ENCODE data around the gene DUOX1.

DUOX1 gene

DNA sequence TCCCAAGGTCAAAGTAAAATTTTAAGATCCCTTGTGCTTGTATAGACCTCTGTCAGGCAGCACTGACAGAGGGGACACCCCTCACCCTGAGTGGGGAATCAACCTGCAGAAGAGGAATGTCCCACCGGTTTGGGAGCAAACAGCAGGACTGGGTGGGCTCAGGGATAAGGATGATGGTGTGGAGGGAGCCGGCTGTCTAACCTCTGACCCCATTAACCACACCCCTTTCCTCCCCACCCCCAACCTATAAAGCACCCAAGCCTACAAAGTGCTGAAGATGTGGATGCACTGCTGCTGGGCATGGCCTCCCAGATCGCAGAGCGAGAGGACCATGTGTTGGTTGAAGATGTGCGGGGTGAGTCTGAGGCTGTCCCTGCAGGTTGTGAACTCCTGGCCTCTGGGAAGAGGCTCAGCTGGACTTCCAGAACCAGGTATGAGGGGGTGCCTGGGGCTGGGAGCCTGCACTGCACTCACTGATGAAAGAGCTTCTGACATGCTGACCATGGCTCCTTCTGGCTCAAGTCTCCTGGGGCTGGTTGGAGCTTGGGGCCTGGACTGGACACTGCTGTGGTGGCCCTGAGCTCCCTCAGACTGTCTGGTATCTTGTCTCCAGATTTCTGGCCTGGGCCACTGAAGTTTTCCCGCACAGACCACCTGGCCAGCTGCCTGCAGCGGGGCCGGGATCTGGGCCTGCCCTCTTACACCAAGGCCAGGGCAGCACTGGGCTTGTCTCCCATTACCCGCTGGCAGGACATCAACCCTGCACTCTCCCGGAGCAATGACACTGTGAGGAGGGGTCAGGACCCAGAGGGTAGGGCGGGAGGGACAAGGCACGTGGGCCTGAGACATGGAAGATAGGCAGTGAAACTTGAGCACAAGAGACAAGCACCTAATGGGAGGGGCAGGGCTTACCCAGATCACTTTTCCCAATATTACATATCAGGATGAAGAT lies 9.3 kb downstream of the DUOX1 start:
- no peak for TF ChIP-seq YY1 (IDR thresholded peaks at IDR 0.05; ENCODE audit: insufficient read depth, insufficient read length)
- no peak for TF ChIP-seq ZNF274 (IDR thresholded peaks at IDR 0.05; ENCODE audit: low read depth, low read length)
- TF ChIP-seq SUZ12 (IDR thresholded peaks at IDR 0.05; ENCODE audit: extremely low read depth, insufficient read depth, insufficient read length) = no peak
- Histone ChIP-seq H3K9ac (ENCODE audit: insufficient read length, low read depth) (no peak overlapping the region), H3K4me3 (ENCODE audit: insufficient read length, low read depth) (no peak overlapping the region), H3K27me3 (ENCODE audit: insufficient read depth, insufficient read length) (no peaks in the 10 kb centered on the region), H3K4me1 (ENCODE audit: insufficient read depth, insufficient read length) (peaks cover 3% of the 10 kb centered on the region), H3K9me3 (ENCODE audit: insufficient read depth, low read length) (no peaks in the 10 kb centered on the region), H3K36me3 (ENCODE audit: insufficient read depth, insufficient read length, low read length) (peaks cover 7% of the 10 kb centered on the region)
- DNase-seq (ENCODE audit: low read depth, low spot score) = no peak

DNA sequence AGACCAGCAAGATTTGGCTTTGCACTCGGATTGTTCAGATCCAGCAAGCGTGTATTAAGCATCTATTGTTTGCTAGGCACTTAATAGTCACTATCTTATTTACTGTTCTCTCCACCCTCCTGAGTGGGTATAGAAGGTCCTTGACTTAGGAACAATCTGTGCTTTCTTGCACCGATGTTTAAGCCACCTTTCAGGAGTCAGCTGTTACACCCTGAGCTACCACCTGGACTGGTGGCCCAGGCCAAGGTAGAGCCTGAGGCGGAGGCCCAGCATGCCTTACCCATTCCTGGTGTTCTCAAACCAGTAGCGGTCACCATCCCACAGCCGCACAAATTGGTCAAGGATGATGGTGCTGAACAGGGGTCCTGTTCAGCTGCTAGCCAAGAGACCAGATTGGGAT lies 10.0 kb downstream of the DUOX1 start:
- H3K4me3 ChIP-seq (ENCODE audit: insufficient read length, low read depth) = no peak overlapping the region
- TF ChIP-seq ZNF274 (IDR thresholded peaks at IDR 0.05; ENCODE audit: low read depth, low read length) (no peak), SUZ12 (IDR thresholded peaks at IDR 0.05; ENCODE audit: extremely low read depth, insufficient read depth, insufficient read length) (no peak), YY1 (IDR thresholded peaks at IDR 0.05; ENCODE audit: insufficient read depth, insufficient read length) (no peak)

DNA sequence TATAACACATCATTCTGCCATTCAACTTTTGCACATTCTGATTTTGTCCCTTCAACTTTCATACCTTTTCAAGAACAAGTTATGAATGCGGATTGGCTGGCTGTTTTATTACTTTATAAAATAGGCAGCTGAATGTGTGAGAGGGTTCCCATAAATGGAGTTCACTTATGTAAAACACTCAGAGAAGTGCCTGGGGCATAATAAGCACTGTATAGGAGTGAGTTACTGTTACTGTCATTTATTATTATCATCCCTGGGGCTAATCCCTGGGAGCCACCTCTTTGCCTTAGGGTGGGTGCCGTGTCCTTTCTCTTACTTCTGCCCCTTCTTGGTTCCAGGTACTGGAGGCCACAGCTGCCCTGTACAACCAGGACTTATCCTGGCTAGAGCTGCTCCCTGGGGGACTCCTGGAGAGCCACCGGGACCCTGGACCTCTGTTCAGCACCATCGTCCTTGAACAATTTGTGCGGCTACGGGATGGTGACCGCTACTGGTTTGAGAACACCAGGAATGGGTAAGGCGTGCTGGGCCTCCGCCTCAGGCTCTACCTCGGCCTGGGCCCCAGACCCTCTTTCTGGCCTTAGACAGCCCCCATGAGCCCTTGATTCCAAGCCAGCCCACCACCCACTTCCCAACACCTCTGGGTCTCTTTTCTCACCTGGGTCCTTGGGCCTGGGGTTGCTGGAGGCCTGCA lies 10.9 kb downstream of the DUOX1 start:
- Histone ChIP-seq H3K4me3 (ENCODE audit: insufficient read length, low read depth) (no peak overlapping the region), H3K36me3 (ENCODE audit: insufficient read depth, insufficient read length, low read length) (peaks cover 11% of the 10 kb centered on the region), H3K4me1 (ENCODE audit: insufficient read depth, insufficient read length) (no peaks in the 10 kb centered on the region), H3K27me3 (ENCODE audit: insufficient read depth, insufficient read length) (no peaks in the 10 kb centered on the region), H3K9me3 (ENCODE audit: insufficient read depth, low read length) (no peaks in the 10 kb centered on the region), H3K9ac (ENCODE audit: insufficient read length, low read depth) (no peak overlapping the region)
- DNase-seq (ENCODE audit: low read depth, low spot score) = no peak
- TF ChIP-seq YY1 (IDR thresholded peaks at IDR 0.05; ENCODE audit: insufficient read depth, insufficient read length) (no peak), SUZ12 (IDR thresholded peaks at IDR 0.05; ENCODE audit: extremely low read depth, insufficient read depth, insufficient read length) (no peak), ZNF274 (IDR thresholded peaks at IDR 0.05; ENCODE audit: low read depth, low read length) (no peak)

More for the DNA sequence above, 10.0 kb downstream of the DUOX1 start:
- Histone ChIP-seq H3K9me3 (ENCODE audit: insufficient read depth, low read length) (no peaks in the 10 kb centered on the region), H3K27me3 (ENCODE audit: insufficient read depth, insufficient read length) (no peaks in the 10 kb centered on the region), H3K4me1 (ENCODE audit: insufficient read depth, insufficient read length) (peaks cover under 1% of the 10 kb centered on the region), H3K36me3 (ENCODE audit: insufficient read depth, insufficient read length, low read length) (peaks cover 11% of the 10 kb centered on the region), H3K9ac (ENCODE audit: insufficient read length, low read depth) (no peak overlapping the region)
- no peak for DNase-seq (ENCODE audit: low read depth, low spot score)

DNA sequence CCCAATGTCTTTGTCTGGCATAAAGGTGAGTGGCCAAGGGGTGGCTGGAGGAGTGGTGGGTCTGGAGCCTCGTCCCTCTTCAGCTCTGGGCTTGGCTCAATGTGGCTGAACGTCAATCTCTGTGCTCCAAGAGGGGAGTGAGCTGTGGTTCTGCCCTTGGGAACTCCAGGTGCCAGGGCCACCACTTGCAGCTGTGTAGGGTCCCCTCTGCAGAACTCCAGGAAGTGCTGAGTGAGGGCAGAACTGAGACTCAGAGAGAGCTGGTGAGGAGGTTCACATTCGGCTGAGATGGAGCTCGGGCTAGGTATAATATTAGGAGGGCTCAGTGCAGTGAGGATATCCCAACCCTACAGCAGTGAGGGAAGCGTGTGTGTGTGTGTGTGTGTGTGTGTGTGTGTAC lies 11.6 kb downstream of the DUOX1 start:
- Histone ChIP-seq H3K4me1 (ENCODE audit: insufficient read depth, insufficient read length) (no peaks in the 10 kb centered on the region), H3K9ac (ENCODE audit: insufficient read length, low read depth) (no peak overlapping the region), H3K27me3 (ENCODE audit: insufficient read depth, insufficient read length) (no peaks in the 10 kb centered on the region), H3K4me3 (ENCODE audit: insufficient read length, low read depth) (no peak overlapping the region), H3K9me3 (ENCODE audit: insufficient read depth, low read length) (no peaks in the 10 kb centered on the region), H3K36me3 (ENCODE audit: insufficient read depth, insufficient read length, low read length) (peaks cover 11% of the 10 kb centered on the region)
- no peak for DNase-seq (ENCODE audit: low read depth, low spot score)
- TF ChIP-seq SUZ12 (IDR thresholded peaks at IDR 0.05; ENCODE audit: extremely low read depth, insufficient read depth, insufficient read length) (no peak), YY1 (IDR thresholded peaks at IDR 0.05; ENCODE audit: insufficient read depth, insufficient read length) (no peak), ZNF274 (IDR thresholded peaks at IDR 0.05; ENCODE audit: low read depth, low read length) (no peak)

DNA sequence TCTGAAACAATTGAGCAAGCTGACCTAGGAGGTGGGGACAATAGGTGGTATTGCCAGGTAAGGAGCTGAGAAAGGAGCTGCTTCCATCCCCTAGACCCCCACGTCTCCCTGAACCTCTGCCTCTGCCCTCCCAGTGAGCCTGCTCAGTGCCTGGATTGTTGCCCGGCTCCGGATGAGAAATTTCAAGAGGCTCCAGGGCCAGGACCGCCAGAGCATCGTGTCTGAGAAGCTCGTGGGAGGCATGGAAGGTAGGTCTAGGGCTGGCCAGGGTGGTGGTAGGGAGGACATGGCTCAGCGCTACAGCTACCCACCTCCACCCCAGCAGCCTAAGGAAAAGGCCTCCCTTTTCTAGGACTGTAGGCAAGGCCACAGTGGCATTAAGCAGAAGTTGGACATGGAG lies 13.3 kb downstream of the DUOX1 start:
- no peaks in the 10 kb centered on the region for H3K4me1 ChIP-seq (ENCODE audit: insufficient read depth, insufficient read length)
- TF ChIP-seq ZNF274 (IDR thresholded peaks at IDR 0.05; ENCODE audit: low read depth, low read length) (no peak), SUZ12 (IDR thresholded peaks at IDR 0.05; ENCODE audit: extremely low read depth, insufficient read depth, insufficient read length) (no peak), YY1 (IDR thresholded peaks at IDR 0.05; ENCODE audit: insufficient read depth, insufficient read length) (no peak)
- H3K36me3 ChIP-seq (ENCODE audit: insufficient read depth, insufficient read length, low read length) = peaks cover 11% of the 10 kb centered on the region
- no peak overlapping the region for H3K4me3 ChIP-seq (ENCODE audit: insufficient read length, low read depth)
- H3K9ac ChIP-seq (ENCODE audit: insufficient read length, low read depth) = no peak overlapping the region
- no peaks in the 10 kb centered on the region for H3K9me3 ChIP-seq (ENCODE audit: insufficient read depth, low read length)
- no peaks in the 10 kb centered on the region for H3K27me3 ChIP-seq (ENCODE audit: insufficient read depth, insufficient read length)
- no peak for DNase-seq (ENCODE audit: low read depth, low spot score)

DNA sequence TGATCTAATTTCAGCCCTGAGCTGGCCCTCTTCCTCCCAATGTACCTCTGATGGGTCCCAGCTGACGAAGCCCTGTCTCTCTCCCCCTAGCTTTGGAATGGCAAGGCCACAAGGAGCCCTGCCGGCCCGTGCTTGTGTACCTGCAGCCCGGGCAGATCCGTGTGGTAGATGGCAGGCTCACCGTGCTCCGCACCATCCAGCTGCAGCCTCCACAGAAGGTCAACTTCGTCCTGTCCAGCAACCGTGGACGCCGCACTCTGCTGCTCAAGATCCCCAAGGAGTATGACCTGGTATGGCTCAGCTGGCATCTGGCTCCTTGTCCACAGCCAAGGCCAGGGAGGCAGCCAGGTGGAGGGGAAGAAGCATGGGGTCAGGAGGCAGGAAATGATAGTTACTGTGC lies 14.2 kb downstream of the DUOX1 start:
- no peaks in the 10 kb centered on the region for H3K4me1 ChIP-seq (ENCODE audit: insufficient read depth, insufficient read length)
- H3K9ac ChIP-seq (ENCODE audit: insufficient read length, low read depth) = no peak overlapping the region
- H3K4me3 ChIP-seq (ENCODE audit: insufficient read length, low read depth) = no peak overlapping the region
- H3K27me3 ChIP-seq (ENCODE audit: insufficient read depth, insufficient read length) = no peaks in the 10 kb centered on the region
- peaks cover 11% of the 10 kb centered on the region for H3K36me3 ChIP-seq (ENCODE audit: insufficient read depth, insufficient read length, low read length)
- DNase-seq (ENCODE audit: low read depth, low spot score) = no peak
- H3K9me3 ChIP-seq (ENCODE audit: insufficient read depth, low read length) = no peaks in the 10 kb centered on the region
- TF ChIP-seq YY1 (IDR thresholded peaks at IDR 0.05; ENCODE audit: insufficient read depth, insufficient read length) (no peak), SUZ12 (IDR thresholded peaks at IDR 0.05; ENCODE audit: extremely low read depth, insufficient read depth, insufficient read length) (no peak), ZNF274 (IDR thresholded peaks at IDR 0.05; ENCODE audit: low read depth, low read length) (no peak)

DNA sequence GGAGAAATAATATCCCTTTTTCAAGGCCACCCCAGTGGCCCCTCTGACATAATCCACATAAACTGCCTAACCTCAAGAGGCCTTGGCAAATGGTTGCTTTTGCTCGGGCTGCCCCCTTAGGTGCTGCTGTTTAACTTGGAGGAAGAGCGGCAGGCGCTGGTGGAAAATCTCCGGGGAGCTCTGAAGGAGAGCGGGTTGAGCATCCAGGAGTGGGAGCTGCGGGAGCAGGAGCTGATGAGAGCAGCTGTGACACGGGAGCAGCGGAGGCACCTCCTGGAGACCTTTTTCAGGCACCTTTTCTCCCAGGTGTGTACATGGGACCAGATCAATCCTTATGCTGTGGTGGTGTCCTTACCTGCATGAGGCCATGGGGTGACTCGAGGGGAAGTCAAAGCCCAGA lies 15.0 kb downstream of the DUOX1 start:
- peaks cover 11% of the 10 kb centered on the region for H3K36me3 ChIP-seq (ENCODE audit: insufficient read depth, insufficient read length, low read length)
- no peak overlapping the region for H3K9ac ChIP-seq (ENCODE audit: insufficient read length, low read depth)
- no peak for DNase-seq (ENCODE audit: low read depth, low spot score)
- no peak for TF ChIP-seq ZNF274 (IDR thresholded peaks at IDR 0.05; ENCODE audit: low read depth, low read length)
- no peak for TF ChIP-seq SUZ12 (IDR thresholded peaks at IDR 0.05; ENCODE audit: extremely low read depth, insufficient read depth, insufficient read length)
- no peak for TF ChIP-seq YY1 (IDR thresholded peaks at IDR 0.05; ENCODE audit: insufficient read depth, insufficient read length)
- no peaks in the 10 kb centered on the region for H3K4me1 ChIP-seq (ENCODE audit: insufficient read depth, insufficient read length)
- no peak overlapping the region for H3K4me3 ChIP-seq (ENCODE audit: insufficient read length, low read depth)
- no peaks in the 10 kb centered on the region for H3K9me3 ChIP-seq (ENCODE audit: insufficient read depth, low read length)
- no peaks in the 10 kb centered on the region for H3K27me3 ChIP-seq (ENCODE audit: insufficient read depth, insufficient read length)
